ENCODE data around the gene HLA-DOB. TPM values are rescaled to one million over a fixed set of nuclear protein-coding genes. Genes with fewer than 3 reads are reported as not detected.

The HLA-DOB gene
- total and polyA plus RNA-seq, 10 of the 15 experiments (the other 5 are each of a cell fraction or from before 2014, with no cell fraction given) = 27.4 to 79.1 (median 37.0) TPM

DNA sequence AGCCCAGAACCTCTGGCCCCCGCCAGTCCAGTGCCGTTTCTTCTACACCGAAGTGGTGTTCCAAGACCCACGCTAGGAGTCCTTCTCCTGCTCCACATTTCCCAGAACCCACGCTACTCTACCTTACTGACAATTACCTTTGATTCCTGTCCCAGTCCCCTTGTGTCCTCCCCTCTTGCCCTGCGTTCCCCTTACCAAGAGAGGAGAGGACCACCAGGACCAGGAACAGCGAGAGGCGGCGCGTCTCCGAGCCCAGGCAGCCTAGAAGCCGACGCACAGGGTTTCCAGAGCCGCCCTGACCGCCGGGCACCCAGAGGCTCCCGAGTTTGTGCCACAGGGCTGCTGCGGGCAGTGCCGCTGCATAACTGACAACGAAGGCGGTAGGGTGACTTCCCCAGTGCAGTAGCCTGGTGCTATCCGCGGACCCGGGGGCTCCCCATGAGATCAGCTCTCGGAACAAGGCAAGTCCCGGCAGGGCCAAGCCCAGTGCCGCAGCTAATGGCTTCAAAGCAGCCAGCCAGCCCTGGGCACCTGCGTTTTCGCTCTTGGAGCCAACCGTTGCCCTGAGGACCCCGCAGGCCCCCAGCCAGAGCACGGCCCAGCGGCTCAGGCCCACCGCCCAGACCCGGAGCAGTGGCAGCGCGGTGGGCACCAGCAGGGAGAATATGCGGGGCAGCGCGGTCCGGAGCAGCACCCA lies 36.2 kb upstream of the HLA-DOB start (continued):
- TF ChIP-seq, protein P1, sequence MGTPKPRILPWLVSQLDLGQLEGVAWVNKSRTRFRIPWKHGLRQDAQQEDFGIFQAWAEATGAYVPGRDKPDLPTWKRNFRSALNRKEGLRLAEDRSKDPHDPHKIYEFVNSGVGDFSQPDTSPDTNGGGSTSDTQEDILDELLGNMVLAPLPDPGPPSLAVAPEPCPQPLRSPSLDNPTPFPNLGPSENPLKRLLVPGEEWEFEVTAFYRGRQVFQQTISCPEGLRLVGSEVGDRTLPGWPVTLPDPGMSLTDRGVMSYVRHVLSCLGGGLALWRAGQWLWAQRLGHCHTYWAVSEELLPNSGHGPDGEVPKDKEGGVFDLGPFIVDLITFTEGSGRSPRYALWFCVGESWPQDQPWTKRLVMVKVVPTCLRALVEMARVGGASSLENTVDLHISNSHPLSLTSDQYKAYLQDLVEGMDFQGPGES (IDR thresholded peaks at IDR 0.05) = no peak
- 0 out of 2 replicates have a peak, but pooled peaks have one; percentile 26 for TF ChIP-seq BACH1 (IDR thresholded peaks at IDR 0.05; ENCODE audit: borderline replicate concordance)
- TF ChIP-seq, protein P2, sequence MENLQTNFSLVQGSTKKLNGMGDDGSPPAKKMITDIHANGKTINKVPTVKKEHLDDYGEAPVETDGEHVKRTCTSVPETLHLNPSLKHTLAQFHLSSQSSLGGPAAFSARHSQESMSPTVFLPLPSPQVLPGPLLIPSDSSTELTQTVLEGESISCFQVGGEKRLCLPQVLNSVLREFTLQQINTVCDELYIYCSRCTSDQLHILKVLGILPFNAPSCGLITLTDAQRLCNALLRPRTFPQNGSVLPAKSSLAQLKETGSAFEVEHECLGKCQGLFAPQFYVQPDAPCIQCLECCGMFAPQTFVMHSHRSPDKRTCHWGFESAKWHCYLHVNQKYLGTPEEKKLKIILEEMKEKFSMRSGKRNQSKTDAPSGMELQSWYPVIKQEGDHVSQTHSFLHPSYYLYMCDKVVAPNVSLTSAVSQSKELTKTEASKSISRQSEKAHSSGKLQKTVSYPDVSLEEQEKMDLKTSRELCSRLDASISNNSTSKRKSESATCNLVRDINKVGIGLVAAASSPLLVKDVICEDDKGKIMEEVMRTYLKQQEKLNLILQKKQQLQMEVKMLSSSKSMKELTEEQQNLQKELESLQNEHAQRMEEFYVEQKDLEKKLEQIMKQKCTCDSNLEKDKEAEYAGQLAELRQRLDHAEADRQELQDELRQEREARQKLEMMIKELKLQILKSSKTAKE (IDR thresholded peaks at IDR 0.05; ENCODE audit: low read depth, poor library complexity, severe bottlenecking) = no peak
- TF ChIP-seq, protein P3, sequence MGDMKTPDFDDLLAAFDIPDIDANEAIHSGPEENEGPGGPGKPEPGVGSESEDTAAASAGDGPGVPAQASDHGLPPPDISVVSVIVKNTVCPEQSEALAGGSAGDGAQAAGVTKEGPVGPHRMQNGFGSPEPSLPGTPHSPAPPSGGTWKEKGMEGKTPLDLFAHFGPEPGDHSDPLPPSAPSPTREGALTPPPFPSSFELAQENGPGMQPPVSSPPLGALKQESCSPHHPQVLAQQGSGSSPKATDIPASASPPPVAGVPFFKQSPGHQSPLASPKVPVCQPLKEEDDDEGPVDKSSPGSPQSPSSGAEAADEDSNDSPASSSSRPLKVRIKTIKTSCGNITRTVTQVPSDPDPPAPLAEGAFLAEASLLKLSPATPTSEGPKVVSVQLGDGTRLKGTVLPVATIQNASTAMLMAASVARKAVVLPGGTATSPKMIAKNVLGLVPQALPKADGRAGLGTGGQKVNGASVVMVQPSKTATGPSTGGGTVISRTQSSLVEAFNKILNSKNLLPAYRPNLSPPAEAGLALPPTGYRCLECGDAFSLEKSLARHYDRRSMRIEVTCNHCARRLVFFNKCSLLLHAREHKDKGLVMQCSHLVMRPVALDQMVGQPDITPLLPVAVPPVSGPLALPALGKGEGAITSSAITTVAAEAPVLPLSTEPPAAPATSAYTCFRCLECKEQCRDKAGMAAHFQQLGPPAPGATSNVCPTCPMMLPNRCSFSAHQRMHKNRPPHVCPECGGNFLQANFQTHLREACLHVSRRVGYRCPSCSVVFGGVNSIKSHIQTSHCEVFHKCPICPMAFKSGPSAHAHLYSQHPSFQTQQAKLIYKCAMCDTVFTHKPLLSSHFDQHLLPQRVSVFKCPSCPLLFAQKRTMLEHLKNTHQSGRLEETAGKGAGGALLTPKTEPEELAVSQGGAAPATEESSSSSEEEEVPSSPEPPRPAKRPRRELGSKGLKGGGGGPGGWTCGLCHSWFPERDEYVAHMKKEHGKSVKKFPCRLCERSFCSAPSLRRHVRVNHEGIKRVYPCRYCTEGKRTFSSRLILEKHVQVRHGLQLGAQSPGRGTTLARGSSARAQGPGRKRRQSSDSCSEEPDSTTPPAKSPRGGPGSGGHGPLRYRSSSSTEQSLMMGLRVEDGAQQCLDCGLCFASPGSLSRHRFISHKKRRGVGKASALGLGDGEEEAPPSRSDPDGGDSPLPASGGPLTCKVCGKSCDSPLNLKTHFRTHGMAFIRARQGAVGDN (IDR thresholded peaks at IDR 0.05) = peak; percentile 46
- TF ChIP-seq, protein P4, sequence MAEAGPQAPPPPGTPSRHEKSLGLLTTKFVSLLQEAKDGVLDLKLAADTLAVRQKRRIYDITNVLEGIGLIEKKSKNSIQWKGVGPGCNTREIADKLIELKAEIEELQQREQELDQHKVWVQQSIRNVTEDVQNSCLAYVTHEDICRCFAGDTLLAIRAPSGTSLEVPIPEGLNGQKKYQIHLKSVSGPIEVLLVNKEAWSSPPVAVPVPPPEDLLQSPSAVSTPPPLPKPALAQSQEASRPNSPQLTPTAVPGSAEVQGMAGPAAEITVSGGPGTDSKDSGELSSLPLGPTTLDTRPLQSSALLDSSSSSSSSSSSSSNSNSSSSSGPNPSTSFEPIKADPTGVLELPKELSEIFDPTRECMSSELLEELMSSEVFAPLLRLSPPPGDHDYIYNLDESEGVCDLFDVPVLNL (IDR thresholded peaks at IDR 0.05; ENCODE audit: low read depth, low read length) = no peak
- TF ChIP-seq POLR2A (IDR thresholded peaks at IDR 0.05; ENCODE audit: low read depth, low read length) = no peak
- no peak for TF ChIP-seq SUPT20H (IDR thresholded peaks at IDR 0.05; ENCODE audit: borderline replicate concordance, control insufficient read depth, low read depth, low read length)
- no peak for TF ChIP-seq YBX1 (IDR thresholded peaks at IDR 0.05)
- TF ChIP-seq TAF1 (IDR thresholded peaks at IDR 0.05; ENCODE audit: borderline replicate concordance, low read depth, low read length) = no peak
- TF ChIP-seq, protein P5, sequence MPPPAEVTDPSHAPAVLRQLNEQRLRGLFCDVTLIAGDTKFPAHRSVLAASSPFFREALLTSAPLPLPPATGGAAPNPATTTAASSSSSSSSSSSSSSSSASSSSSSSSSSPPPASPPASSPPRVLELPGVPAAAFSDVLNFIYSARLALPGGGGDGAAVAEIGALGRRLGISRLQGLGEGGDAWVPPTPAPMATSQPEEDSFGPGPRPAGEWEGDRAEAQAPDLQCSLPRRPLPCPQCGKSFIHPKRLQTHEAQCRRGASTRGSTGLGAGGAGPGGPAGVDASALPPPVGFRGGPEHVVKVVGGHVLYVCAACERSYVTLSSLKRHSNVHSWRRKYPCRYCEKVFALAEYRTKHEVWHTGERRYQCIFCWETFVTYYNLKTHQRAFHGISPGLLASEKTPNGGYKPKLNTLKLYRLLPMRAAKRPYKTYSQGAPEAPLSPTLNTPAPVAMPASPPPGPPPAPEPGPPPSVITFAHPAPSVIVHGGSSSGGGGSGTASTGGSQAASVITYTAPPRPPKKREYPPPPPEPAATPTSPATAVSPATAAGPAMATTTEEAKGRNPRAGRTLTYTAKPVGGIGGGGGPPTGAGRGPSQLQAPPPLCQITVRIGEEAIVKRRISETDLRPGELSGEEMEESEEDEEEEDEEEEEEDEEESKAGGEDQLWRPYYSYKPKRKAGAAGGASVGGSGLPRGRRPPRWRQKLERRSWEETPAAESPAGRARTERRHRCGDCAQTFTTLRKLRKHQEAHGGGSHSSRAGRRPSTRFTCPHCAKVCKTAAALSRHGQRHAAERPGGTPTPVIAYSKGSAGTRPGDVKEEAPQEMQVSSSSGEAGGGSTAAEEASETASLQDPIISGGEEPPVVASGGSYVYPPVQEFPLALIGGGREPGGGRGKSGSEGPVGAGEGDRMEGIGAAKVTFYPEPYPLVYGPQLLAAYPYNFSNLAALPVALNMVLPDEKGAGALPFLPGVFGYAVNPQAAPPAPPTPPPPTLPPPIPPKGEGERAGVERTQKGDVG (CRISPR knock-in tag; IDR thresholded peaks at IDR 0.05) = no peak
- TF ChIP-seq FOXM1 (IDR thresholded peaks at IDR 0.05; ENCODE audit: low read depth, low read length) = no peak
- TF ChIP-seq CBX5 (IDR thresholded peaks at IDR 0.05; ENCODE audit: low read depth) = no peak
- TF ChIP-seq POLR2AphosphoS2 (IDR thresholded peaks at IDR 0.05; ENCODE audit: low read depth, low read length) = no peak; the same call in 1 of the 2 replicates
- no peak for TF ChIP-seq RELA (IDR thresholded peaks at IDR 0.05; ENCODE audit: borderline replicate concordance, partially characterized antibody)
- TF ChIP-seq, protein P6, sequence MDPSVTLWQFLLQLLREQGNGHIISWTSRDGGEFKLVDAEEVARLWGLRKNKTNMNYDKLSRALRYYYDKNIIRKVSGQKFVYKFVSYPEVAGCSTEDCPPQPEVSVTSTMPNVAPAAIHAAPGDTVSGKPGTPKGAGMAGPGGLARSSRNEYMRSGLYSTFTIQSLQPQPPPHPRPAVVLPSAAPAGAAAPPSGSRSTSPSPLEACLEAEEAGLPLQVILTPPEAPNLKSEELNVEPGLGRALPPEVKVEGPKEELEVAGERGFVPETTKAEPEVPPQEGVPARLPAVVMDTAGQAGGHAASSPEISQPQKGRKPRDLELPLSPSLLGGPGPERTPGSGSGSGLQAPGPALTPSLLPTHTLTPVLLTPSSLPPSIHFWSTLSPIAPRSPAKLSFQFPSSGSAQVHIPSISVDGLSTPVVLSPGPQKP (IDR thresholded peaks at IDR 0.05; ENCODE audit: low read depth, low read length) = no peak
- TF ChIP-seq SMC3 (IDR thresholded peaks at IDR 0.05; ENCODE audit: borderline replicate concordance, low read length) = no peak
- TF ChIP-seq SMARCA5 (IDR thresholded peaks at IDR 0.05) = 0 out of 2 replicates have a peak, but pooled peaks have one; percentile 39

All from GM12878 (cell line).